Testis (tissue), 3 donors: Measurements from ENCODE around the gene KRT77. TPM values are rescaled to one million over a fixed set of nuclear protein-coding genes. Genes with fewer than 3 reads are reported as not detected.

Experiments
- DNase-seq: peaks from one replicate; pipeline ENCODE4 v3.0.0-alpha.2; 2019
- H3K27ac ChIP-seq, 2 donors: fragments of 200-600 bp; sonication (generic); one replicate each; pipeline ENCODE4 v1.5.1; 2019
- H3K27me3 ChIP-seq: fragments of 200-600 bp; sonication (generic); one replicate; pipeline ENCODE4 v1.5.1; 2019
- H3K36me3 ChIP-seq: fragments of 200-600 bp; sonication (generic); one replicate; pipeline ENCODE4 v1.5.1; 2017; ENCODE audit warnings: low read depth; ENCODE audit errors: missing control alignments
- H3K4me1 ChIP-seq: fragments of 200-600 bp; sonication (generic); one replicate; pipeline ENCODE4 v1.5.1; 2019
- H3K4me3 ChIP-seq, 2 donors: fragments of 200-600 bp; sonication (generic); one replicate each; pipeline ENCODE4 v1.5.1; 2017 to 2019
- H3K9me3 ChIP-seq: fragments of 200-600 bp; sonication (generic); one replicate; pipeline ENCODE4 v1.5.1; 2017
- CTCF ChIP-seq, 3 experiments: fragments of 450-650 bp in 2 of 3; fragments of 200-600 bp in 1 of 3; sonication (generic) in 1 of 3; IDR thresholded peaks; one replicate each; pipeline ENCODE4 v1.5.1; 2016 to 2019; ENCODE audit warnings: antibody characterized with exemption in 3 of 3, mild to moderate bottlenecking in 2 of 3, moderate library complexity in 1 of 3
- POLR2A ChIP-seq: fragments of 450-650 bp; IDR thresholded peaks from one replicate; pipeline ENCODE4 v1.6.1; 2017; ENCODE audit warnings: antibody characterized with exemption, mild to moderate bottlenecking, moderate library complexity
- WGBS, 2 donors: methylation state at CpG; one replicate each; pipeline ENCODE4 v1.1.5; 2018; 5-methylcytosine and 5-hydroxymethylcytosine counted together
- intact Hi-C: fragments of 100-400 bp; cut with DNase I; formaldehyde crosslinking; loops from one replicate; pipeline ENCODE4 v1.15.1; 2023; ENCODE audit warnings: low total_unique reads
- polyA plus RNA-seq: library from polyadenylated mRNA; stranded (reverse); fragments of 350-450 nt; fragmentation: Illumina TruSeq; extraction: RNeasy Lipid Tissue Mini Kit (QIAGEN cat#74804); gene quantifications from one replicate; pipeline ENCODE4 v1.2.3, GENCODE V29; 2014; ENCODE audit warnings: low read depth, low replicate concordance; ENCODE audit not compliant: insufficient read depth
- total RNA-seq, 2 donors: library from RNA; depleted of rRNA; stranded (reverse); fragments of >200 nt; gene quantifications; one replicate each; pipeline ENCODE4 v1.2.3, GENCODE V29; 2016

Gene KRT77
- total and polyA plus RNA-seq, 3 donors from 2014 or later = 0.33 to 0.74 TPM; not detected in 1

- WGBS, 2 donors = 43 to 48% methylated on average over 1 of the region's 1 CpG
- intact Hi-C loops = no loop called here
- Histone ChIP-seq H3K27ac (no peak overlapping the region), H3K36me3 (no peaks in the 10 kb centered on the region), H3K4me3 (no peak overlapping the region), H3K4me1 (no peaks in the 10 kb centered on the region), H3K27me3 (no peaks in the 10 kb centered on the region), H3K9me3 (no peaks in the 10 kb centered on the region)
- no peak for DNase-seq
- TF ChIP-seq POLR2A (no peak), CTCF (IDR thresholded peaks at IDR 0.05) (no peak)
Observed at GRCh38 chr12:52703878-52704277, 554 bp upstream of the KRT77 start.

GRCh38 chr12:52702338-52702737, 986 bp downstream of the KRT77 start:
- no peak for DNase-seq
- TF ChIP-seq POLR2A = no peak
- TF ChIP-seq CTCF (IDR thresholded peaks at IDR 0.05) = no peak
- no peak overlapping the region for H3K4me3 ChIP-seq
- intact Hi-C loops = no loop called here
- H3K4me1 ChIP-seq = no peaks in the 10 kb centered on the region
- no peaks in the 10 kb centered on the region for H3K27me3 ChIP-seq
- no peaks in the 10 kb centered on the region for H3K36me3 ChIP-seq
- no peak overlapping the region for H3K27ac ChIP-seq
- no peaks in the 10 kb centered on the region for H3K9me3 ChIP-seq
- 73 to 91% methylated on average over 2 of the region's 2 CpGs for WGBS, 2 donors

- H3K27me3 ChIP-seq = no peaks in the 10 kb centered on the region
- TF ChIP-seq CTCF (IDR thresholded peaks at IDR 0.05) (no peak), POLR2A (no peak)
- intact Hi-C loops = no loop called here
- 82 to 84% methylated on average over 11 to 12 of the region's 12 CpGs for WGBS, 2 donors
- no peaks in the 10 kb centered on the region for H3K4me1 ChIP-seq
- no peak overlapping the region for H3K27ac ChIP-seq
- DNase-seq = no peak
- no peak overlapping the region for H3K4me3 ChIP-seq
- H3K9me3 ChIP-seq = no peaks in the 10 kb centered on the region
- H3K36me3 ChIP-seq = no peaks in the 10 kb centered on the region
Observed at GRCh38 chr12:52701281-52701680, 2.0 kb downstream of the KRT77 start.

GRCh38 chr12:52699960-52700359, 3.4 kb downstream of the KRT77 start:
- H3K36me3 ChIP-seq = no peaks in the 10 kb centered on the region
- H3K4me3 ChIP-seq = no peak overlapping the region
- H3K9me3 ChIP-seq = no peaks in the 10 kb centered on the region
- H3K27me3 ChIP-seq = no peaks in the 10 kb centered on the region
- H3K4me1 ChIP-seq = no peaks in the 10 kb centered on the region
- no peak for DNase-seq
- intact Hi-C loops = no loop called here
- H3K27ac ChIP-seq = no peak overlapping the region
- 80 to 90% methylated on average over 2 of the region's 2 CpGs for WGBS, 2 donors
- TF ChIP-seq POLR2A (no peak), CTCF (IDR thresholded peaks at IDR 0.05) (no peak)

- no peak for DNase-seq
- H3K4me3 ChIP-seq = no peak overlapping the region
- H3K36me3 ChIP-seq = no peaks in the 10 kb centered on the region
- no peaks in the 10 kb centered on the region for H3K9me3 ChIP-seq
- H3K27me3 ChIP-seq = no peaks in the 10 kb centered on the region
- WGBS, 2 donors = 83 to 89% methylated on average over 2 of the region's 2 CpGs
- intact Hi-C loops = no loop called here
- TF ChIP-seq POLR2A = no peak
- H3K4me1 ChIP-seq = no peaks in the 10 kb centered on the region
- no peak overlapping the region for H3K27ac ChIP-seq
Observed at GRCh38 chr12:52699373-52699772, 4.0 kb downstream of the KRT77 start.
